Measurements from ENCODE around the gene MARCHF6.

The MARCHF6 gene

DNA sequence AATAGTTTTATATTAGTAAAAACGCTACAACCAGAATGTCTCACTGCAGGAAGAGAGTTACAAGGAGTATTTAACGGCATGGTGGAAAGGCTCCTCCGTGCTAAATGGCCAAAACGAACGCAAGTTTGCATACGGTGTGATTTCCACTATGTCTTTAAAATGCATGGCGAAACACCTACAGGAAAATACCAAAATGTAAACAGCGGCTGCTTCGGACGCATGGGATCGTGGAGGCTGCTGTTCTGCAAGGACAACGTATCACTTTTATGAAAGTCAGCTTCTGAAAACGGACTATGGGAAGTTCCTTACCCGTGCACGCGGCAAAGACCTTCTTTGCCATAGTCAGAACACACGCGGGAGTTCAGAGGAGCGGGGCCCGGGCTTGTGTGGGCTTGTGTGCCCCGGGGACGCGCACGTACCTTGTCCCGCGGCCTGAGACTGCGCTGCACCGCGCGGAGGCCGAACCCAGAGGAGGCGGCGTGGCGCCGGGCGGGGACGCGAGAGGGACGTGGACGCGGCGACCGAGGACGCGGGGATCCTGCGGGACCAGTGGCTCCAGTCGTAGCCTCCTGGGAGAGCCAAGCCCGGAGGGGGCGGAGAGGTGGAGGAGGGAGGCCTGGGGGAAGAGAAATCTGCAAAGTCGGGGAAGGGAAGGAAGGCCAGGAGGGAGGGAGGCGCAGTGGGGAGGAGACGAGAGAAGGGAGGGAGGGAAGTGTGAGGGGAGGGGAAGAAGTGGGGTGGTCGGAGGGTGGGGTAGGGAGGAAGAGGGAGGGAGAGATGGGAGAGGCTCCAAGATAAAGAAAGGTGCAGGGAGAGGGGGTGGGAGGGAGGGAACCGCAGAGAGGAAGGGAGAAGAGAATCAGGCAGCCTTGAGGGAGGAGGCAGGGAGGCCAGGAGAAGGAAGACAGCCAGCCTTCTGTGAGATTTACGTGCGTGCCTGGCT is 46.0 kb upstream of the MARCHF6 start, which contains the start of gene CMBL (continued):
- TF ChIP-seq, protein P1, sequence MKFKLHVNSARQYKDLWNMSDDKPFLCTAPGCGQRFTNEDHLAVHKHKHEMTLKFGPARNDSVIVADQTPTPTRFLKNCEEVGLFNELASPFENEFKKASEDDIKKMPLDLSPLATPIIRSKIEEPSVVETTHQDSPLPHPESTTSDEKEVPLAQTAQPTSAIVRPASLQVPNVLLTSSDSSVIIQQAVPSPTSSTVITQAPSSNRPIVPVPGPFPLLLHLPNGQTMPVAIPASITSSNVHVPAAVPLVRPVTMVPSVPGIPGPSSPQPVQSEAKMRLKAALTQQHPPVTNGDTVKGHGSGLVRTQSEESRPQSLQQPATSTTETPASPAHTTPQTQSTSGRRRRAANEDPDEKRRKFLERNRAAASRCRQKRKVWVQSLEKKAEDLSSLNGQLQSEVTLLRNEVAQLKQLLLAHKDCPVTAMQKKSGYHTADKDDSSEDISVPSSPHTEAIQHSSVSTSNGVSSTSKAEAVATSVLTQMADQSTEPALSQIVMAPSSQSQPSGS (tag by site-specific recombination; IDR thresholded peaks at IDR 0.05; ENCODE audit: low read depth) = no peak
- TF ChIP-seq, protein P2, sequence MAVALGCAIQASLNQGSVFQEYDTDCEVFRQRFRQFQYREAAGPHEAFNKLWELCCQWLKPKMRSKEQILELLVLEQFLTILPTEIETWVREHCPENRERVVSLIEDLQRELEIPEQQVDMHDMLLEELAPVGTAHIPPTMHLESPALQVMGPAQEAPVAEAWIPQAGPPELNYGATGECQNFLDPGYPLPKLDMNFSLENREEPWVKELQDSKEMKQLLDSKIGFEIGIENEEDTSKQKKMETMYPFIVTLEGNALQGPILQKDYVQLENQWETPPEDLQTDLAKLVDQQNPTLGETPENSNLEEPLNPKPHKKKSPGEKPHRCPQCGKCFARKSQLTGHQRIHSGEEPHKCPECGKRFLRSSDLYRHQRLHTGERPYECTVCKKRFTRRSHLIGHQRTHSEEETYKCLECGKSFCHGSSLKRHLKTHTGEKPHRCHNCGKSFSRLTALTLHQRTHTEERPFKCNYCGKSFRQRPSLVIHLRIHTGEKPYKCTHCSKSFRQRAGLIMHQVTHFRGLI (tag by site-specific recombination; IDR thresholded peaks at IDR 0.05) = no peak; the same call in 1 of the 2 replicates
- TF ChIP-seq, protein P3, sequence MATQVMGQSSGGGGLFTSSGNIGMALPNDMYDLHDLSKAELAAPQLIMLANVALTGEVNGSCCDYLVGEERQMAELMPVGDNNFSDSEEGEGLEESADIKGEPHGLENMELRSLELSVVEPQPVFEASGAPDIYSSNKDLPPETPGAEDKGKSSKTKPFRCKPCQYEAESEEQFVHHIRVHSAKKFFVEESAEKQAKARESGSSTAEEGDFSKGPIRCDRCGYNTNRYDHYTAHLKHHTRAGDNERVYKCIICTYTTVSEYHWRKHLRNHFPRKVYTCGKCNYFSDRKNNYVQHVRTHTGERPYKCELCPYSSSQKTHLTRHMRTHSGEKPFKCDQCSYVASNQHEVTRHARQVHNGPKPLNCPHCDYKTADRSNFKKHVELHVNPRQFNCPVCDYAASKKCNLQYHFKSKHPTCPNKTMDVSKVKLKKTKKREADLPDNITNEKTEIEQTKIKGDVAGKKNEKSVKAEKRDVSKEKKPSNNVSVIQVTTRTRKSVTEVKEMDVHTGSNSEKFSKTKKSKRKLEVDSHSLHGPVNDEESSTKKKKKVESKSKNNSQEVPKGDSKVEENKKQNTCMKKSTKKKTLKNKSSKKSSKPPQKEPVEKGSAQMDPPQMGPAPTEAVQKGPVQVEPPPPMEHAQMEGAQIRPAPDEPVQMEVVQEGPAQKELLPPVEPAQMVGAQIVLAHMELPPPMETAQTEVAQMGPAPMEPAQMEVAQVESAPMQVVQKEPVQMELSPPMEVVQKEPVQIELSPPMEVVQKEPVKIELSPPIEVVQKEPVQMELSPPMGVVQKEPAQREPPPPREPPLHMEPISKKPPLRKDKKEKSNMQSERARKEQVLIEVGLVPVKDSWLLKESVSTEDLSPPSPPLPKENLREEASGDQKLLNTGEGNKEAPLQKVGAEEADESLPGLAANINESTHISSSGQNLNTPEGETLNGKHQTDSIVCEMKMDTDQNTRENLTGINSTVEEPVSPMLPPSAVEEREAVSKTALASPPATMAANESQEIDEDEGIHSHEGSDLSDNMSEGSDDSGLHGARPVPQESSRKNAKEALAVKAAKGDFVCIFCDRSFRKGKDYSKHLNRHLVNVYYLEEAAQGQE (tag by site-specific recombination; IDR thresholded peaks at IDR 0.05) = no peak
- peak; percentile 98 for TF ChIP-seq ZNF600 (tag by site-specific recombination; IDR thresholded peaks at IDR 0.05)
- TF ChIP-seq GLI2 (tag by site-specific recombination; IDR thresholded peaks at IDR 0.05; ENCODE audit: borderline replicate concordance, low read depth) = no peak
- TF ChIP-seq, protein P4, sequence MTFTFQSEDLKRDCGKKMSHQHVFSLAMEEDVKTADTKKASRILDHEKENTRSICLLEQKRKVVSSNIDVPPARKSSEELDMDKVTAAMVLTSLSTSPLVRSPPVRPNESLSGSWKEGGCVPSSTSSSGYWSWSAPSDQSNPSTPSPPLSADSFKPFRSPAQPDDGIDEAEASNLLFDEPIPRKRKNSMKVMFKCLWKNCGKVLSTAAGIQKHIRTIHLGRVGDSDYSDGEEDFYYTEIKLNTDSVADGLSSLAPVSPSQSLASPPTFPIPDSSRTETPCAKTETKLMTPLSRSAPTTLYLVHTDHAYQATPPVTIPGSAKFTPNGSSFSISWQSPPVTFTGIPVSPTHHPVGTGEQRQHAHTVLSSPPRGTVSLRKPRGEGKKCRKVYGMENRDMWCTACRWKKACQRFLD (tag by site-specific recombination; IDR thresholded peaks at IDR 0.05) = no peak
- TF ChIP-seq, protein P5, sequence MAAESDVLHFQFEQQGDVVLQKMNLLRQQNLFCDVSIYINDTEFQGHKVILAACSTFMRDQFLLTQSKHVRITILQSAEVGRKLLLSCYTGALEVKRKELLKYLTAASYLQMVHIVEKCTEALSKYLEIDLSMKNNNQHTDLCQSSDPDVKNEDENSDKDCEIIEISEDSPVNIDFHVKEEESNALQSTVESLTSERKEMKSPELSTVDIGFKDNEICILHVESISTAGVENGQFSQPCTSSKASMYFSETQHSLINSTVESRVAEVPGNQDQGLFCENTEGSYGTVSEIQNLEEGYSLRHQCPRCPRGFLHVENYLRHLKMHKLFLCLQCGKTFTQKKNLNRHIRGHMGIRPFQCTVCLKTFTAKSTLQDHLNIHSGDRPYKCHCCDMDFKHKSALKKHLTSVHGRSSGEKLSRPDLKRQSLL (tag by site-specific recombination; IDR thresholded peaks at IDR 0.05) = no peak
- 0 out of 2 replicates have a peak, but pooled peaks have one; percentile 5 for TF ChIP-seq ZNF585B (tag by site-specific recombination; IDR thresholded peaks at IDR 0.05)
- TF ChIP-seq ZNF843 (tag by site-specific recombination; IDR thresholded peaks at IDR 0.05) = peak; percentile 76; the same call in 1 of the 2 replicates
- TF ChIP-seq, protein P6, sequence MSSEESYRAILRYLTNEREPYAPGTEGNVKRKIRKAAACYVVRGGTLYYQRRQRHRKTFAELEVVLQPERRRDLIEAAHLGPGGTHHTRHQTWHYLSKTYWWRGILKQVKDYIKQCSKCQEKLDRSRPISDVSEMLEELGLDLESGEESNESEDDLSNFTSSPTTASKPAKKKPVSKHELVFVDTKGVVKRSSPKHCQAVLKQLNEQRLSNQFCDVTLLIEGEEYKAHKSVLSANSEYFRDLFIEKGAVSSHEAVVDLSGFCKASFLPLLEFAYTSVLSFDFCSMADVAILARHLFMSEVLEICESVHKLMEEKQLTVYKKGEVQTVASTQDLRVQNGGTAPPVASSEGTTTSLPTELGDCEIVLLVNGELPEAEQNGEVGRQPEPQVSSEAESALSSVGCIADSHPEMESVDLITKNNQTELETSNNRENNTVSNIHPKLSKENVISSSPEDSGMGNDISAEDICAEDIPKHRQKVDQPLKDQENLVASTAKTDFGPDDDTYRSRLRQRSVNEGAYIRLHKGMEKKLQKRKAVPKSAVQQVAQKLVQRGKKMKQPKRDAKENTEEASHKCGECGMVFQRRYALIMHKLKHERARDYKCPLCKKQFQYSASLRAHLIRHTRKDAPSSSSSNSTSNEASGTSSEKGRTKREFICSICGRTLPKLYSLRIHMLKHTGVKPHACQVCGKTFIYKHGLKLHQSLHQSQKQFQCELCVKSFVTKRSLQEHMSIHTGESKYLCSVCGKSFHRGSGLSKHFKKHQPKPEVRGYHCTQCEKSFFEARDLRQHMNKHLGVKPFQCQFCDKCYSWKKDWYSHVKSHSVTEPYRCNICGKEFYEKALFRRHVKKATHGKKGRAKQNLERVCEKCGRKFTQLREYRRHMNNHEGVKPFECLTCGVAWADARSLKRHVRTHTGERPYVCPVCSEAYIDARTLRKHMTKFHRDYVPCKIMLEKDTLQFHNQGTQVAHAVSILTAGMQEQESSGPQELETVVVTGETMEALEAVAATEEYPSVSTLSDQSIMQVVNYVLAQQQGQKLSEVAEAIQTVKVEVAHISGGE (tag by site-specific recombination; conservative IDR thresholded peaks at IDR 0.05; ENCODE audit: low read depth) = peak; percentile 51
- no peak for TF ChIP-seq ZNF426 (tag by site-specific recombination; IDR thresholded peaks at IDR 0.05)
- peak; percentile 91 for TF ChIP-seq KLF7 (tag by site-specific recombination; IDR thresholded peaks at IDR 0.05; ENCODE audit: borderline replicate concordance)
- no peak; the same call in none of the 2 replicates for TF ChIP-seq ZNF777 (tag by site-specific recombination; IDR thresholded peaks at IDR 0.05; ENCODE audit: borderline replicate concordance)
- TF ChIP-seq, protein P7, sequence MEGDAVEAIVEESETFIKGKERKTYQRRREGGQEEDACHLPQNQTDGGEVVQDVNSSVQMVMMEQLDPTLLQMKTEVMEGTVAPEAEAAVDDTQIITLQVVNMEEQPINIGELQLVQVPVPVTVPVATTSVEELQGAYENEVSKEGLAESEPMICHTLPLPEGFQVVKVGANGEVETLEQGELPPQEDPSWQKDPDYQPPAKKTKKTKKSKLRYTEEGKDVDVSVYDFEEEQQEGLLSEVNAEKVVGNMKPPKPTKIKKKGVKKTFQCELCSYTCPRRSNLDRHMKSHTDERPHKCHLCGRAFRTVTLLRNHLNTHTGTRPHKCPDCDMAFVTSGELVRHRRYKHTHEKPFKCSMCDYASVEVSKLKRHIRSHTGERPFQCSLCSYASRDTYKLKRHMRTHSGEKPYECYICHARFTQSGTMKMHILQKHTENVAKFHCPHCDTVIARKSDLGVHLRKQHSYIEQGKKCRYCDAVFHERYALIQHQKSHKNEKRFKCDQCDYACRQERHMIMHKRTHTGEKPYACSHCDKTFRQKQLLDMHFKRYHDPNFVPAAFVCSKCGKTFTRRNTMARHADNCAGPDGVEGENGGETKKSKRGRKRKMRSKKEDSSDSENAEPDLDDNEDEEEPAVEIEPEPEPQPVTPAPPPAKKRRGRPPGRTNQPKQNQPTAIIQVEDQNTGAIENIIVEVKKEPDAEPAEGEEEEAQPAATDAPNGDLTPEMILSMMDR (tag by site-specific recombination; IDR thresholded peaks at IDR 0.05) = peak; percentile 47; the same call in 1 of the 2 replicates
- no peak for TF ChIP-seq ZNF350 (tag by site-specific recombination; IDR thresholded peaks at IDR 0.05)
- TF ChIP-seq ZFHX2 (tag by site-specific recombination; conservative IDR thresholded peaks at IDR 0.05) = peak; percentile 90
- peak; percentile 80 for TF ChIP-seq ZBTB17 (tag by site-specific recombination; IDR thresholded peaks at IDR 0.05)
- TF ChIP-seq SP3 (tag by site-specific recombination; IDR thresholded peaks at IDR 0.05) = peak; percentile 93
- TF ChIP-seq RBAK (tag by site-specific recombination; IDR thresholded peaks at IDR 0.05) = no peak
- TF ChIP-seq KLF8 (tag by site-specific recombination; IDR thresholded peaks at IDR 0.05) = peak; percentile 95
- peak; percentile 84; the same call in 1 of the 2 replicates for TF ChIP-seq ZBTB48 (tag by site-specific recombination; IDR thresholded peaks at IDR 0.05)
- TF ChIP-seq ZNF629 (tag by site-specific recombination; IDR thresholded peaks at IDR 0.05) = 0 out of 2 replicates have a peak, but pooled peaks have one; percentile 55

All from HEK293 (cell line).